ENCODE measurements around the gene POLK.
A peak's percentile ranks its signal among the peaks of the same experiment; 100 is the strongest.
"Not testable (repeated sequence)": the region's sequence is repeated elsewhere in the genome, so short reads cannot be mapped to it uniquely, and the experiment has no call there.

The POLK gene

DNA sequence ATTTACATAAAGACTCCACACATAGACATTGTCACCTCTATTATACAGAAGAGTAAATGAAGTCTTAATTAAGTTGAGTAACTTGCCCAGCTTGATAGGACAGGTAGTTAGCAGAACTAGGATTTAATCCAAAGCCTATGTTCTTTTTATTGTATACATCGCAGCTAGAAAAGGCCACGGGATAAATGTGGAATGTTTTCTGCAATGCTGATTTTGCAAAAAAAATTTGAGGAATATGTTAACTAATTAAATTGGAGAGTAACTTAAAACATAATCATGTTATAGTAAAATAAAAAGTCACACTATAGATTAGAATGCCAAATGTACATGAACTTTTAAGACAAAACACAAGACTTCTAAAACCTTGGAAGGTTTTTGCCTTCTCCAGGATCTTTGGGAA is 41.1 kb downstream of the POLK start:
- DNase-seq = no peak

GRCh38 chr5:75553358-75553757 is 41.7 kb downstream of the POLK start:
- no peak for DNase-seq

- DNase-seq = no peak
These were observed 46.5 kb downstream of the POLK start for GRCh38 chr5:75558221-75558620.

DNA sequence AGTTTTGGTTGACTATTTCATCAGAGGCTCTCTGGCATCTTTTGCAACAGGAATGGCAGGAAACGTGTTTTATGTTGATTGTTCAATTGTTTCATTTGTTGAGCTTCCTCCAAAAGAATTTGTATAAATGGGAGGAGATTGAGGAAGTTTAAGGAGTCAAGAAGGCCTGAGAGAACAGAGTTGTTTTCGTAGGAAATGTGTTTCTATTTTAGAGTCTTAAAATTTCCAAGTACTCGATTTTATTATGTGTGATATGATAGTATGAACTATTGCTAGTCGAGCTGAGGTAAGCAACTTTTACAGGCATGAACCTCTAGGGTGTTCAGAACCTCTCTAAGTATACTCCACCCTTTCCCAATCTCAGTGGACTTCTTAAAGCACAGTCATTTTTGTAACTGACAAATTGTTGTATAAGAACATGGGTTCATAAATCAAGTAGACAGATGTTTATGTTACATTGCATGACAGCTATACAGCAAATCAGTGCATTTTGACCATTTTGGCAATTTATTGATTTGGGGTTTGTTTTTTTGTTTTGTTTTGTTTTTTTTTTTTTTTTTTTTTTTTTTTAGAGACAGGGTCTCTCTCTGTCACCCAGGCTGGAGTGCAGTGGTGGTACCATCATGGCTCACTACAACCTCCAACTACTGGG is 47.4 kb downstream of the POLK start:
- DNase-seq = no peak

DNA sequence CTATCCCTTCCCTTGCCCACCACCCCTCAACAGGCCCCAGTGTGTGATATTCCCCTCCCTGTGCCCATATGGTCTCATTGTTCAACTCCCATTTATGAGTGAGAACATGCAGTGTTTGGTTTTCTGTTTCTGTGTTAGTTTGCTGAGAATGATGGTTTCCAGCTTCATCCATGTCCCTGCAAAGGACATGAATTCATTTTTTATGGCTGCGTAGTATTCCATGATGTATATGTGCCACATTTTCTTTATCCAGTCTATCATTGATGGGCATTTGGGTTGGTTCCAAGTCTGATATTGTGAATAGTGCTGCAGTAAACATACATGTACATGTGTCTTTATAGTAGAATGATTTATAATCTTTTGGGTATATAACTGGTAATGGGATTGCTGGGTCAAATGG is 49.0 kb downstream of the POLK start:
- DNase-seq = not testable (repeated sequence)

- DNase-seq = not testable (repeated sequence)
These were observed 54.5 kb downstream of the POLK start for GRCh38 chr5:75565991-75566709.

GRCh38 chr5:75566710-75567309 is 55.1 kb downstream of the POLK start:
- DNase-seq = peak; percentile 2

DNA sequence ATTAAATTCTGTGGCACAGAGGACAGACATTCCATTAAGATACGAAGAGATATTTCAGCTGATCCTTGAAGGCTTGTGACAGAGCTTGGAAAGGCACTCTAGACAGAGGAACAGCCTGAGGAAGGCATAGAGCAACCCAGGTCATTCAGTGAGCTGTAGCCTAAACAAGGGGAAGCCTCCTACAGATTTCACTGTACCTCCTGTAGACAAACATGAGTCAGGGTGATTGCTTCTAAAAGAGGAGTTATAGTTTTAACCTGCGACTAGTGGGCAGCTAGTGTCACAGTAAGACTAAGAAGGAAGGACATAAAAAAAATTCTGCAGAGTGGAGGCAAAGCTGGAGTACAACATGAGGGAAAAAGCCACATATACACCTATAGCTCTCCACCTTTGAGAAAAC is 56.0 kb downstream of the POLK start:
- DNase-seq = no peak

GRCh38 chr5:75568202-75568601 is 56.5 kb downstream of the POLK start:
- no peak for DNase-seq

DNA sequence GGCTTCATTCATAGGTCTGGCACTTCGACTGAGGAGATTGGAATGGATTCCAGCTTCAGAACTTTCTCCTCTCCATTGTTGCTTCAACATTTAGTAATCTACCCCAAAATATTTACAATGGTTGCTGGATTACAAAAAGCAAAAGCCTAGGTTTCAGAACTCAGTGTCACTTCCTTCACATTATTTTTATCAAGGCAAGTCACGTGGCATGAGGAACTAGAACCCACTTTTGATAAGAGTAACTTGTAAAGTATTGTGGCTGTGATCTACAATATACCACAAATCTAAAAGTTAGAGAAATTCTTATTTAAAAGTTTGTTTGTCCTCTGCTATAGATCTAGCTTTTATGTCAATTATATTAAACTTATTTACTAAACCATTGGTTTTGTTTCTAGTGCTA is 59.9 kb downstream of the POLK start:
- DNase-seq = no peak

- DNase-seq = no peak
These were observed 63.1 kb downstream of the POLK start for GRCh38 chr5:75574791-75575190.

DNA sequence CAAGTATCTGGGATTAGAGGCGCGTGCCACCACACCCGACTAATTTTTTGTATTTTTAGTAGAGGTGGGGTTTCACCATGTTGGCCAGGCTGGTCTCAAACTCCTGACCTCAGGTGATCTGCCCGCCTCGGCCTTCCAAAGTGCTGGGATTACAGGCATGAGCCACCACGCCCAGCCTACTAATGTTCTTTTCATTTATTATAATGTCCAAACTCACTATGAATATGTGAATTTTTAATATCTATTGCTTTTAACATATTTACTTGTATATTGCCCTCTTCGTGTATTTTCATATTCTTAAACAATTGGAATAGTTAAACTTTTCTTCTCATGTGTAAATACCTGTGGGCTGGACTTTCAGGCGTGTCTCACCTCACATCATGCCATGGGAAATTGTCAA is 66.6 kb downstream of the POLK start:
- not testable (repeated sequence) for DNase-seq

- DNase-seq = no peak
These were observed 73.0 kb downstream of the POLK start for GRCh38 chr5:75584641-75585040.

DNA sequence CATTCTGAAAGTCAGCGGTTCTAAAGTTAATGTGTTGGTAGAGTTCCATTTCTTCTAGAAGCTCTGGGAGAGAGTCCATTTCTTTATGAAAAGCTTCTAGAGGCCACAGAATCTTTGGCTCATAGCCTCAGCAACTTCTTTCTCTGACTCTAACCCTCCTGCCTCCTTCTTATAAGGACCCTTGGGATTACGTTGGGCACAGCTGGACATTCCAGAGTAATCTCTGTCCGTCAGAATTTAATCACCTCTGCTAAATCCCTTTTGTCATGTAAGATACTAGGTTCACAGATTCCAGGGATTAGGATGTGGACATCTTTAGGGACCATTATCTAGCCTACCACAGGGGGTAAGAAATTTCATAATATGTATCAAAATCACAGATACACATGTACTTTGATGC is 77.0 kb downstream of the POLK start:
- no peak for DNase-seq

- DNase-seq = no peak
These were observed 88.8 kb downstream of the POLK start for GRCh38 chr5:75600535-75600934.

- DNase-seq = no peak
These were observed 89.9 kb downstream of the POLK start for GRCh38 chr5:75601567-75601966.

- DNase-seq = no peak
These were observed 90.3 kb downstream of the POLK start for GRCh38 chr5:75601996-75602395.

DNA sequence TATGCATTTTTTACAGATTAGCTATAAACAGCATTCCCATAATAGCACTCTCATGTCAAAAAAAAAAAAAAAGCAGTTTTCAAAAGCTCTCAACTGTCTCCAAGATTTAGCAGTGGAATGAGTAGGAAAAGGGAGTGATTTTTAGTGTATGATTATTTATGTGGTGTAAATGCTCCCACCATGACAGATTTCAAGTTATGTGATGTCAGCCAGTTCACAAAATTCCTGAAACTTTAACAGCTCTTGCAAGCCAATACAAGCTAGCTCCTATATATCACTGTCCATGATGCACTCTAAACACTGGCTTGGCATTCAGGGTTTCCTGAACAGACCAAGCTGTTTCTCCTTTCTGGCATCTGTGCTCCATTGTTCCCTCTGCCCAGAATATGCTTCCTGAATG is 91.7 kb downstream of the POLK start:
- DNase-seq = no peak

- no peak for DNase-seq
These were observed 92.1 kb downstream of the POLK start for GRCh38 chr5:75603821-75604220.

GRCh38 chr5:75607341-75607740 is 95.7 kb downstream of the POLK start:
- DNase-seq = not testable (repeated sequence)

DNA sequence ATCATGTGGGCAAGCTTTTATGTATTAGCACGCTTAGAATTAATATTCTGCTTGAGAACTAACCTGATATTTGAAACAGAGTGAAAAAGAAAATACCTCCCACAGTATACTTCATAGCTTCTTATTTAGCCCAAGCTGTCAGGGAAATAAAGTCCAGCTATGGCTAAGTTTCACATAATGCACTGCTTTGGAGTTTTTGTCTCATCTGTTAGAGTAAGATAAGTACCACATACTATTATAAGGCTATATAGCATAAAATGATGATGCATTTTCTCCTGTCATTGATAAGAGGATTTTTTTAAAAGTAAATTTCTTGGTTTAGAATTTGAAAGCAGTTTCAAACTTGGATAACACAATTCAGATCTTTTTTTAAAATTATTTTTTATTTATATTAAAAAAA is 97.2 kb downstream of the POLK start:
- no peak for DNase-seq

GRCh38 chr5:75610201-75610600 is 98.5 kb downstream of the POLK start:
- DNase-seq = no peak

GRCh38 chr5:75610859-75611310 is 99.2 kb downstream of the POLK start:
- not testable (repeated sequence) for DNase-seq

Measured in effector CD4-positive, alpha-beta T cell (primary cell).